Prostate gland (tissue), 2 donors: Measurements from ENCODE around the gene PSMD10.

ENCODE experiments used
- POLR2A ChIP-seq: fragments of 450-650 bp; IDR thresholded peaks from one replicate; pipeline ENCODE4 v1.6.1; 2016; ENCODE audit warnings: antibody characterized with exemption, mild to moderate bottlenecking
- TF ChIP-seq, protein P1 (sequence below), 4 experiments: fragments of 200-600 bp in 2 of 4; fragments of 450-650 bp in 2 of 4; sonication (generic) in 2 of 4; IDR thresholded peaks; 1 replicate in 3 of 4; 2 replicates in 1 of 4; pipeline ENCODE4 v1.5.1; 2016 to 2019; ENCODE audit warnings: antibody characterized with exemption in 4 of 4, mild to moderate bottlenecking in 2 of 4, moderate library complexity in 2 of 4

GRCh38 chrX:108070891-108071290 lies 20.5 kb downstream of the PSMD10 start:
- TF ChIP-seq, protein P1, sequence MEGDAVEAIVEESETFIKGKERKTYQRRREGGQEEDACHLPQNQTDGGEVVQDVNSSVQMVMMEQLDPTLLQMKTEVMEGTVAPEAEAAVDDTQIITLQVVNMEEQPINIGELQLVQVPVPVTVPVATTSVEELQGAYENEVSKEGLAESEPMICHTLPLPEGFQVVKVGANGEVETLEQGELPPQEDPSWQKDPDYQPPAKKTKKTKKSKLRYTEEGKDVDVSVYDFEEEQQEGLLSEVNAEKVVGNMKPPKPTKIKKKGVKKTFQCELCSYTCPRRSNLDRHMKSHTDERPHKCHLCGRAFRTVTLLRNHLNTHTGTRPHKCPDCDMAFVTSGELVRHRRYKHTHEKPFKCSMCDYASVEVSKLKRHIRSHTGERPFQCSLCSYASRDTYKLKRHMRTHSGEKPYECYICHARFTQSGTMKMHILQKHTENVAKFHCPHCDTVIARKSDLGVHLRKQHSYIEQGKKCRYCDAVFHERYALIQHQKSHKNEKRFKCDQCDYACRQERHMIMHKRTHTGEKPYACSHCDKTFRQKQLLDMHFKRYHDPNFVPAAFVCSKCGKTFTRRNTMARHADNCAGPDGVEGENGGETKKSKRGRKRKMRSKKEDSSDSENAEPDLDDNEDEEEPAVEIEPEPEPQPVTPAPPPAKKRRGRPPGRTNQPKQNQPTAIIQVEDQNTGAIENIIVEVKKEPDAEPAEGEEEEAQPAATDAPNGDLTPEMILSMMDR (IDR thresholded peaks at IDR 0.05) = no peak
- TF ChIP-seq POLR2A = no peak
